Middle frontal gyrus (tissue), 1 donor: ENCODE measurements around the gene ARVCF.

Experiments used
- DNase-seq: peaks from one replicate; pipeline ENCODE4 v3.0.0-alpha.2; 2015; ENCODE audit warnings: low spot score; ENCODE audit errors: extremely low spot score

The ARVCF gene

GRCh38 chr22:19976671-19977070 is 40.0 kb downstream of the ARVCF start:
- DNase-seq, result no peak

GRCh38 chr22:19975707-19976035 is 41.0 kb downstream of the ARVCF start:
- no peak for DNase-seq

DNA sequence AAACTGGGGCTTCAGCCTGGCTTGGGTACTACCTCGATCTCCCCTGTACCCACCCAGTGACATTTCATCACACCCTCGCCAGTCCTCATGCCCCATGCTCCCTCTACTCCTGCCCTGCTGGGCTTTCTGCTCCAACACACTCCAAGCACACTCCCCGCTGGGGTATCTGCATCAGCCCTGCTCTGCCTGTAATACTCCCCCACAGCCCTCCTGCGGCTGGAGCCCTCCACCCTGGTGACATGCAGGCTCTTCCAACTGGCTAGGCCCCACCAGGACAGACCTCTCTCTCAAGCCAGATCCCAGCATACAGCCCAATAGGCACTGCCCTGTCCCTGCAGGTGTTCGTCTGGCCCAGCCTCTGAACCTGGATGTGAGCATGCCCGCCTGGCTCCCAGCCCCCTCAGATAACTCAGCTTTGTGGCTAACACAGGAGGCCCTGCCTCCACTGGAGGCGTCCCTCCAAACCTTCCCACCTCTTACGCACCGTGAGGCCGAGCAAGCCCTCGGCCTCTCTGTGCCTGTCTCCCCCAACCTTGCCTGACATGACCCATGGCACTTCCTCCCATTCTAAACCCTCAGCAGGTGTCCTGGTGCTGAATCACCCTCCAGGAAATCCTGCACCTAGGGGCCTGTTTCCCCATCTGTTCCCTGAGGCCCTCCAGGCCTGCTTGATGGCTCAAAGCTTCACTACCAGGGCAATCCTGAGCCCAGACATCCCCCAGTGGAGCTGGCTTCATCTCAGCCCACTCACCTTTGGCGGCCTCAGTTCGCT is 41.5 kb downstream of the ARVCF start:
- DNase-seq, result no peak

- no peak for DNase-seq
Observed at GRCh38 chr22:19974268-19974861, 42.3 kb downstream of the ARVCF start.

GRCh38 chr22:19973551-19974267 is 42.9 kb downstream of the ARVCF start:
- DNase-seq, result no peak

- DNase-seq, result no peak
Observed at GRCh38 chr22:19972652-19973550, 43.7 kb downstream of the ARVCF start.

- no peak for DNase-seq
Observed at GRCh38 chr22:19972251-19972650, 44.4 kb downstream of the ARVCF start.

DNA sequence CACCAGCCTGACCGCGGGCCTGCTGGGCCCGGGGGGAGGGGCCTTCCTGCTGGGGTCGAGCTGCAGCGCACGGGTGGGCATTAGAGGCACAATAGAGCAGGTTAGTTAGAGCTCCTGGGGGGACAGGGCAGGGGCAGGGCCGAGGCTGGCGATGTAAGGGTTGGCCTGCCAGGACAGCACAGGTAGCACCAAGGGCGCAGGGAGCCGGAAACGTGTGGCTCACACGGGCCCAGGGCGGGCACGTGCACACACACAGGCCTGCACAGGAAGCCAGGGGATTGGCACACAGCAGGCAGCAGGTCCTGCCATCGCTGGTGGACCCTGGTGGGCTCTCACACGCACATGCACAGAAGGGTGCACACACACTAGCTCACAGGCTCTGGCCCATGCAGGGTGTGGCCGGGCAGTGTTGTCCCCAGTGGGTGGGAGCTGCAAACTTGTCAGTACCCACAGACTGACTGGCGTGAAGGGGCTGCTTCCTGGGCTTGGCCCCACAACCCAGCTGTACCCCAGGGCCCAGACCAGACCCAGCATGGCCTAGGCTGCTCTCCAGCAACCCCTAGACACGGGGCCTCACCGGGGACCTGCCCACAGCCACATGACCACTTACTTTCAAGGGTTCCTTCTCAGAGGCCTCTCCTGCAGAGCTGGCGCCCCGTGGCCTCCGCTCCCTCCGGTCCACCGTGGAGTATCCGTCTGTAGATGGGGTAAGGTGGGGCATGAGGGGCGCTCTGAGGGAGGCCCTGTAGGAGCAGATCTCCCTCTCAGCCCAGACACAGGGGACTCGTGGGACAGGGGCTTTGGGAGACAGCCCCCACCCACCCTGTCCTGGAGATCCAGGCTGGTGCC is 45.1 kb downstream of the ARVCF start:
- DNase-seq, result no peak

DNA sequence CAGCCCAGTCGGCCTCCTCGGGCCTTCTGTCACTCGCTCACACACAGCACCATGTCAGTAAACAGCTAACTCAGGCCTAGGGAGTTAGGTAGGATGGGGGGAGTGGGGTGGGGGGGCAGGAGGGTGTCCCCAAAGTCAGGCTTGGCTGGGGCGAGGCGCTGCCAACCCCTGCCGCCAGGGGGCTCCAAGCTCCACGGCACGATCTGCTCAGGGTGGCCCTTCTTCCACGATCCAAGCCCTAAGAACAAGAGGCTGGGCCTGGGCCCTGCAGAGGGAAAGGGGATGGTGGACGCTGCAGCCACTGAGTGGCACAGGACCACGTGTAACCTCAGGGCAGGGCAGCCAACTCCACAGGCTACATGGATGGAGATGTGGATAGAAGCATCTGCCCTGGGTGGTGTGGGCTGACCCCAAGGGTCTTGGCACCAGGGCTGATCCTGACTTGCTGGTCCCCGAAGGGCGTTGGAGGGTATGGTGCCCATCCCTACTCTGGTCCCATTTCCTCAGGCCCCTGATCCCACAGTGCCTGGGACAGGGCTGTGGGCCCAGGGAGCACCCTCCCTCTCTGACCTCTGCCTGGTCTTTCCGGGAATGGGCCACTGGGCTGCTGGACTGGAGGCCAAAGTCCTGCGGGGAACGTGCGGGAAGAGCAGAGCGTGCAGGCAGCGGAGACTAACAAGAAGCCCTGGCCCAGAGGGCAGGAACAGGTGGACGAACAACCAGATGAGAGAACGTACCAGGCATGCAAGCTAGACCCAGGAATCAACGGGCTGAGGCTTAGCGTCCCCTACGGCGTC is 45.9 kb downstream of the ARVCF start:
- no peak for DNase-seq

- DNase-seq, result no peak
Observed at GRCh38 chr22:19970031-19970478, 46.6 kb downstream of the ARVCF start.

DNA sequence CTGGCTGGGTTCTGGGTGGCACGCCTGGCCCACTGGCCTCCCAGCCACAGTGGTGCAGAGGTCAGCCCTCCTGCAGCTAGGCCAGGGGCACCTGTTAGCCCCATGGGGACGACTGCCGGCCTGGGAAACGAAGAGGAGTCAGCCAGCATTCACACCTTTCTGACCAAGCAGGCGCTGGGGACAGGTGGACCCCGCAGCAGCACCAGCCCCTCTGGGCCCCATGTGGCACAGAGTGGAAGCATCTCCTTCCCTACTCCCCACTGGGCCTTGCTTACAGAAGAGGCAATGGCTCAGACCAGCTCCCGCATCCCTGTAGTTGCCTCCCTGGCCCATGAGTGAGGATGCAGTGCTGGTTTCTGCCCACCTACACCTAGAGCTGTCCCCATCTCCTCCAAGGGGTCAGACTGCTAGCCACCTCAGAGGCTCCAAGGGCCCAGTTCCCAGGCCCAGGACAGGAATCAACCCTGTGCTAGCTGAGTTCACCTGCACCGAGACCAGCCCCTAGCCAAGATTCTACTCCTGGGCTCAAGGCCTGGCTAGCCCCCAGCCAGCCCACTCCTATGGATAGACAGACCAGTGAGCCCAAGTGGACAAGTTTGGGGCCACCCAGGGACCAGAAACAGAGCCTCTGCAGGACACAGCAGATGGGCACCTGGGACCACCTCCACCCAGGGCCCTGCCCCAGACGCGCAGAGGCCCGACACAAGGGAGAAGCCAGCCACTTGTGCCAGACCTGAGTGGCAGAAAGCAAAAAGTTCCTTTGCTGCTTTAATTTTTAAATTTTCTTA is 47.3 kb downstream of the ARVCF start:
- DNase-seq, result no peak

DNA sequence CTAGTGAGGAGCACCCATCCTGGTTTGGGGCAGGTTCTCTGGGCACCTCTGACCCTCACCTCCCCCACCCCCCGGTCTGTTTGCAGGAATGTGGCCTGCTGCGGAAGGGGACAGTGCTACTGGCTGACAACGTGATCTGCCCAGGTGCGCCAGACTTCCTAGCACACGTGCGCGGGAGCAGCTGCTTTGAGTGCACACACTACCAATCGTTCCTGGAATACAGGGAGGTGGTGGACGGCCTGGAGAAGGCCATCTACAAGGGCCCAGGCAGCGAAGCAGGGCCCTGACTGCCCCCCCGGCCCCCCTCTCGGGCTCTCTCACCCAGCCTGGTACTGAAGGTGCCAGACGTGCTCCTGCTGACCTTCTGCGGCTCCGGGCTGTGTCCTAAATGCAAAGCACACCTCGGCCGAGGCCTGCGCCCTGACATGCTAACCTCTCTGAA is 48.2 kb downstream of the ARVCF start:
- DNase-seq, result no peak

DNA sequence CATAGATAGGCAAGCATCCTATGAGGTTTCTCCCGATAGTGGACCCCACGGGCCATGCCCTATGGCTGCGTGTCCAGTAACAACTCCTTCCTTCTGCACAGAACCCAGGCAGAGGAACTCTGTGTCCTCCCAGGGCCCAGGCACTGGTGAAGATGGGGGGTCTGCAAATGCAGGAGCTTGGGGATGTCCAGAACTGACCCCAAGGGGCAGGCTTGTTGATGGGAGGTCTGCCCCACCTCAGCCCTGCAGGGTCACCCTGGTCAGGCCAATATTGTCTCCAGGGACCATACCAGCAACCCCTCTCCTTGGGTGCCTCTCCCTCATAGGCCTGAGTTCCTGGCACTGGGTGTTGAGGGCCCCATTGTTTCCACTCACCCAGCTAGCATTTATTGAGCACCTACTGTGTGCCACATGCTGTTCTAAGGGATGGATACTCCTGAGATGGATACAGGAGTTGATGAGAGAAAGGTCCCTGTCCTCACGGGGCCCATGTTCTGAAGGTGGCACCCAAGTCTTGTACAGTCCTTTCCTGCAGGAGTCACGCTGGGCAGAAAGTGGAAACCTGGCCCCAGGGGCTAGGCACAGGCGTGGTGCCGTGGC is 48.7 kb downstream of the ARVCF start:
- DNase-seq, result no peak

DNA sequence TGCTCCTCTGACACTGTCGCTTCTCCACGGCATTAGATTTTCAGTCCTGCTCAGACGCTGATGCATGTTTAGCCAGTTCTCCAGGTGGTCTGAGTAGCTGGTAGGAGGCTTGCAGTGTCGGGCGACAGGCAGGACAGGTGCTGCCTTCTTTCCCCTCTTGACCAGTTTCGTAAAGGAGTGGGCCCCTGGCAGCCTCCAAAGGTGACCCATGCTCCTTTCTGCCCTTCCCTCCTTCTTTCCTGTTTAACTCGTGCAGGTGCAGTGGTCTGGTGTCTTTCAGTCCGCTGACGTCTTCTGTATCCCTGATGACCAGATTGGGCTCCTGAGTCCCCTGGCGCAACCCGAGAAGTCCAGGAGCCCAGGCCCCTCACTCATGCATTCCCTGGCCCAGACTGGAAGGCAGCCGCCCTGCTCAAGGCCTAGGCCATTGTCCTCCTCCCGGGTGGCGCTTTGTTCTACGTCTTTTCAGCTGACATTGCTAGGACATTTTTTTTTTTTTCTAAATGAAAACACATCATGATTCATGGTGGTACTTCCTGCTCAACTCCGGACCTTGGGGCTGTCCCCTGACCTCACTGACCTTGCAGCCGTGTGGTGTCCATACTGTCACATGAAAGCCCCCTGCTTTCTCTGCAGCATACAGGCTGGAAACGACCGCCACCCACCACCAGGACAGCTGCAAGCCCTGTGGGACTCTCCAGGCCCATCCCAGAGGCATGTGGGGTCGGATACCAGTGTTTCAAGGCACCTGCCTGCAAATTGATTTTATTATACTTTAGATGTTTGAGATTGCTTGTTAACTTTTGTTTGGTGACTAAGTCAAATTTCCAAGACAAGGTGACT is 49.5 kb downstream of the ARVCF start:
- no peak for DNase-seq

- DNase-seq, result no peak
Observed at GRCh38 chr22:19965771-19966709, 50.6 kb downstream of the ARVCF start.

- DNase-seq, result no peak
Observed at GRCh38 chr22:19964701-19965386, 51.8 kb downstream of the ARVCF start.
